ENCODE measurements around the gene E2F3.
"Not testable (repeated sequence)": the region's sequence is repeated elsewhere in the genome, so short reads cannot be mapped to it uniquely, and the experiment has no call there.

E2F3 gene

GRCh38 chr6:20472748-20473147, 71.1 kb downstream of the E2F3 start:
- DNase-seq, result no peak

DNA sequence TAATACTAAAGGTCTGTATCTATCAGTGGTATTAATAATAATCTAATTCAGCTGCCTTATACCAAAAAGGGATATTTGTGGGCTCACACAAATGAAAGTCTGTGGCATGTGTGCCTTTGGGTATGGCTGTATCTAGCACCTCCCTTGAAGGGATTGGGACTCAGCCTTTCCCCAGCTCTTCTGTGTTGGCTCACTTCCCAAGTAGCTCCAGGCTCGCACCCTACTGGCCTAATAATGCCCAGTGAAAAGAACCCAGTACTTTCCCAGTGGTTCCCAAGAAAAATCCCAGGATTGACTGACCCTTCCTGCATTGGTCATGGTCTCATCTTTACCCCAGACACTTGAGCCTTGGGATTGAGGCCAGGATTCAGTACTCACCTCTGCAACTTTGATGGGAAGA, 71.8 kb downstream of the E2F3 start:
- peak; percentile 19 for DNase-seq

DNA sequence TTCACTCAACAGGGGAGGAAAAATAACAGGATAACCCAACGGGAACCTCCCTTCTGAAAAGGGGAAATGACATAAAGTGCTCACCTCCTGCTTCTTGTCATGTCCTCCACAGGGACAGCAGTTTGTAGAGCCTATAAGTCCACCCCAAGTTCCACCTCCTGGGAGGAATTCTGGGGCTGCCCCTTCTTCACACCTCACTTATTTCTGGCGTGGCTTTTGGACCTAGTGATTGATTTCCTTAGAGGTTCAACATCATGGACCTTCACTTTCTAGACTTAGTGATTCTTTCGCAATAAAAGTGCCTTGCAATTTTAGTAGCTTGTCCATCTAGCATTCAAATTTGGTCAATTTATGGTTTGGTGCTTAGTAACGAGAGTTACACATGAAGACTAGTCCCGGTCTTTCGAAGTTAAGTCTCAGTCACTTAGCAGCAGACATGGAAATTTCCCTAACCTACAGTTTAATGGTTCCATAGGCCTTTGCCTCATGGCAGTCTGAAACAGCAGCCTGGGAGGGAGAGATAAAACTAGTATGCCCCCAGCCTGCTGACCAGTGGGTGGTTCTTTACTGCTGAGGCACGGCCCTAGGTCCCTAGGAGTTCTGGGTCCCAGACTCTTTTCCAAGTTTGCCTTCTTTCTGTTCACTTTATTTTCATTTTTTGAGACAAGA, 73.3 kb downstream of the E2F3 start:
- peak; percentile 76 for DNase-seq

DNA sequence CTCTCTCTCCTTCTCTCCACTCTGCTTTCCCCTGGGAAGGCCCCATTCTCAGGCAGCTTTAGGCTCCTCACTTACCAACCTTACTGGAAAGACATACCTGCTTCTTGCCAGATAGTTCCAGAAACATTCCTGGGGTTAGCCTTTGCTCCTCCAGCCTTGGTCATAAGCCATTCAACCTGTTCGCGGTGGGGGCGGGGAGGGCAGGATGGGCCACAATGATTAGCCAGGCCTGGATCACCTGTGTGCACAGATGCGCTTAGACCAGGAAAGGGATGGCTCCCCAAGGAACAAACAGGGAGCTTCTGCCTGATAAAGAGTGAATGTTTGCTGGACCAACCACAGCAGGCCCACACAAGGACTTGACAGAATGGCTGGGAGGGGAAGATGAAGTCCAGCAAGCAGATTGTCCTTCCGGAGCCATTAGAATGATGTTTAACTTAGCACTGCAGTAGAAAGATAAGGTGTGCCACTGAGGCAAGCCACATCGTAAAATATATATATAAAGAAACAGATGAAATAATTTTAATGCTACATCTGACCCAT, 74.9 kb downstream of the E2F3 start:
- DNase-seq, result no peak

GRCh38 chr6:20477485-20477884, 75.8 kb downstream of the E2F3 start:
- DNase-seq, result no peak

GRCh38 chr6:20479060-20479459, 77.4 kb downstream of the E2F3 start:
- DNase-seq, result peak; percentile 92

DNA sequence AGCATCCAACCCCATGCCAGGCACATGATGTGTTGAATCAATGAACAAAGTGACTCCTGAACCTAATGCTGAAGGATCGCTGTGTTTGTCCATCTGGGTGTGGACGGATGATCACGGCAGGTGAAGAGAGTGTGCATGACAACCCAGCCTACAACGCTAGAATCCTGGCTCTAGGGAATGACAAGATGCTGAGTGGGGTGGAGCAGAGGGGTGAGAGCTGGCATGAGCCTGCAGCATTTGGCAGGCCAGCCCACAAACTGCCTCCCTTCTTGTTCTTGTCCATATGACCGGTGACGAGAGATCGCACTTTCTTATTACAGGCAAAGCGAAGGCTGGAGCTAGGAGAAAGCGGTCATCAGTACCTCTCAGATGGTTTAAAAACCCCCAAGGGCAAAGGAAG, 77.8 kb downstream of the E2F3 start:
- no peak for DNase-seq

DNA sequence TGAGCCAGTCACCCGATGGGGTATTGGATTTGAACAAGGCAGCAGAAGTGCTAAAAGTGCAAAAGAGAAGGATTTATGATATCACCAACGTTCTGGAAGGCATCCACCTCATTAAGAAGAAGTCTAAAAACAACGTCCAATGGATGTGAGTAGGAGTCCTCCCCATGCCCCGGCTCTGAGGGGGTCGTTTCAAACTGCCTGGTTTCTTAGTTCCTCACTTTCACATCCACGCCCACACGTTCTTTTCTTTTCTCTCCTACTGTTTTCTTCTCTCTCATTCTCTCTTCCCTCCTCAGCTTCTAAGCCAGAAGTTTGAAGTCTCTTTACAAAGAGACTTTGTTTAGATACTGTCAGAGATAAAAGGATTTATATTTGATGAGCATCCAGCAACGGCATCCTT, 79.6 kb downstream of the E2F3 start:
- DNase-seq, result no peak

- no peak for DNase-seq
Measured at GRCh38 chr6:20483887-20484497, 82.3 kb downstream of the E2F3 start.

DNA sequence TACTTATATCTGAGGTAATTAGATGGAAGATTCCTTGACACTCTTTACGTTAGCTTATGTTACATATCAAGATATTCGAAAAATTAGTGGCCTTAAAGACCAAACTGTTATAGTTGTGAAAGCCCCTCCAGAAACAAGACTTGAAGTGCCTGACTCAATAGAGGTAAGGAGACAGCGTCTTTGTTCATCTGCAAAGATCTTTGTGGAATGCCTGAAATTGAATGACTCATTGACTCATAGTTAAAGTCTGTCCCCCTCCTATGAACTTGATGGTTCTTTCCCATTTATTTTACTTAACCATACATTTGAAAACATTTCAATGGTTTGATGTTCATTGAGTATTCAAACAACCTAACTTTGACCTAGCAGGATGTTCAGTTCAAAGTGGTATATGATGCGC, 85.0 kb downstream of the E2F3 start:
- DNase-seq, result no peak

DNA sequence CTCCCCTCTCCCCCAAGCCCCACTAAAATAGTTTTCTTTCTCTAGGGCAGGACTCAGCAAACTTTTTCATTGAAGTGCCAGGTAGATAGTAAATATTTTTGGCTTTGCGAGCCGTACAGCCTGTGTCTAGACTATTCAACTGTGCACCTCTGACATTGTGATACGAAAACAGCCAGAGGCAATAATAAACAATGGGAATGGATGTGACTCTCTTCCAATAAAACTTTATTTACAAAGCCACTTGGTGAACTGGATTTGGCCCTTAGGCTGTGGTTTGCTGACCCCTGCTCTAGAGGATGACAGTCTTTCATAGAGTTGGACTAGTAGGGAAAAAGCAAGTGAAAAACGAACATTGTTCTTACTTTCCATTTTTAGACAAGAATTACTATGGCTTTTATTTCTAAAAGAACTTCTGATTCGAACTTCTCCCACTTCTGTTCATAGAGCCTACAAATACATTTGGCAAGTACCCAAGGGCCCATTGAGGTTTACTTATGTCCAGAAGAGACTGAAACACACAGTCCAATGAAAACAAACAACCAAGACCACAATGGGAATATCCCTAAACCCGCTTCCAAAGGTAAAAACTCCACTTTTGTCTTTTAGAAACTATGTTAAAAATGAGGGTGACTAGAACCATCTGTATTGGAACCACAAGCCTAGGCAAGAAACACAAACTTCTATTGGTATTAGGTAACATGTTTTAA, 86.1 kb downstream of the E2F3 start:
- no peak for DNase-seq

DNA sequence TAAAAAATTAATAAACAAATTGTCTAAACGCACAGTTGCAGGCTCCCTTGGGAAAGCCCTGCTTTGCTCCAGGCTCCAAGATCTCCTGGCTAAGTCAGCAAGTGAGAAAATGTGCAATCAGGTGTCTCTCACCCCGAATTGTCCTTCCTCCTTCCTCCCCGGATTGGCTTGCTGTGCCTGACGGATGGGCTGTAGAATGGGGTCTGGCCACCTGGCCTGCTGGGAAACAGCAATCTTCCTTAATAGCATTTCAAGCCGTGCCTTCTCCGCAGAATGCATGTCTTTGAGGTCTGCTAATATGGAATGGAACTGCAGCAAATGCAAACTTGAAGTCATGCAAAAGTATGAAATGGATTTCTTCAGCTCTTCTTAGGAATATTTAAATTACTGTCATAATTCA, 88.9 kb downstream of the E2F3 start:
- no peak for DNase-seq

DNA sequence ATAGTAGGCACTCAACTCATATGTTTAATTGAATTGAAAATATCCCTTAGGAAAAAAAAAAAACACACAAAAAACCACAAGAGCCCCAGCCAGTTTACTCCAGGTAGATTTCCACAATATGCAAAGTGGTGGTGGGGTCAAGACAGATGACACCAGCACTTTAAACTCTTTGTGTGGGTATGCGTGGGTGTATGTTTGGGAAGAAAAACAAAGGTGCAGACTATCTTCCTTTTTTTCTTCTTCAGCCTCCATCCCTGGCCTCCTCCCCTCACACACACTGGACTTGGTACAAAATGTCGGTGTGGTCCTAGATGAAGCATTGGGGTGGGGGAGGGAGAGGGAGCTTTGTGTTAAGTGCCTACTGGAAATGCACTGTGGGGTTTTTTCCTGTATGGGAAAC, 90.4 kb downstream of the E2F3 start:
- DNase-seq, result no peak

DNA sequence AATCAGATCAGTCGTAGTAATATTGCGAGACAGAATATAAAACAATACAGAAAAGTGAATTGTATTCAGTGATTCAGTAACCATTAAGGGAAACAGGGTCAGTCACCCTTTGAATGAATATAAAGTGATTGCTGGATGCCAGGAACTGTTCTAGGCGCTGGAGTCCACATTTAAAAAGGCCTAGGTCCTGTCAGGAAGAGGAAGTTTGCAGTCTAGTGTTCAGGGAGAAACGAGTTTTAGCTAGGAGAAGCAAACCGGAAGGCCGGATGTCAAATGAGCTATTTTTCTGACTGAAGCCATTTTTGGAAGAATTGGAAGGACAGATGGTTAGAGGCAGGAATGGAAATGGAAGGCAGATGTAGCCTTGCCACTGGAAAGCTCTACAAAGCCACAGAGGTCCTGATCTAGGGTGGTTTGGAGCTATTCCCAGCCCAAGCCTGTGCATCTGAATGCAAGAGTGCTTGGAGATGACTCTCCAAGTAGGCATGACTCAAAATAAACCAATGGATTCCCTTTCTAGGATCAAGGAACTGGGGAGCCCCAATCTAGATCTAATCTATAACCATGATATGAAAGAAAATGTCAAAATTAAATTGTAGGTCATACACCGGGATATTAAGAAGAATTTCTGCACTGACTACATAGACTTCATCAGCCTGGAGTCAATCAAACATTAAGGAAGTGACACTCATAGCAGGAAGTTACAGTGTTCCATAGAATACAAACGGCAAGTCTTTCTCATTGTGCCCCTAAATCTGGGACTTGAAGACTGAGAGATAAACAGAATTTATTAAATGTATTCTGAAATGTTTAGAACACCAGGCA, 95.7 kb downstream of the E2F3 start:
- DNase-seq, result no peak

GRCh38 chr6:20498041-20498385, 96.3 kb downstream of the E2F3 start:
- no peak for DNase-seq

GRCh38 chr6:20509212-20509611, 107.5 kb downstream of the E2F3 start:
- DNase-seq, result no peak

DNA sequence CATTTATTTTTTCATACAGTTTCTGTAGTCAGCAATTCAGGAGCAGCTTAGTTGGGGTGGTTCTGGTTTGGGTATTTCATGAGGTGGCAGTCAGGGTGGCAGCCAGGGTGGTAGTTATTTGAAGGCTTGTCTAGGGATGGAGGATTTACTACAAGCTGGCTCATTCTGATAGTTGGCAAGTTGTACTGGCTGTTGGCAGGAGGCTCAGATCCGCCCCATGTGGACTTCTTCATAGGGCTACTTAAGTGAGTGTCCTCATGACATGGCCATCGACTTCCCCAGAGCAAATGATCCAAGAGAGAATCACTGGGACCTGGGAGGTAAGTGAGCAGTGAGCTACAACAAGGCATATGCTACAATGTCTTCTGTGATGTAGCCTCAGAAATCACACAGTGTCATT, 110.2 kb downstream of the E2F3 start:
- DNase-seq, result no peak

DNA sequence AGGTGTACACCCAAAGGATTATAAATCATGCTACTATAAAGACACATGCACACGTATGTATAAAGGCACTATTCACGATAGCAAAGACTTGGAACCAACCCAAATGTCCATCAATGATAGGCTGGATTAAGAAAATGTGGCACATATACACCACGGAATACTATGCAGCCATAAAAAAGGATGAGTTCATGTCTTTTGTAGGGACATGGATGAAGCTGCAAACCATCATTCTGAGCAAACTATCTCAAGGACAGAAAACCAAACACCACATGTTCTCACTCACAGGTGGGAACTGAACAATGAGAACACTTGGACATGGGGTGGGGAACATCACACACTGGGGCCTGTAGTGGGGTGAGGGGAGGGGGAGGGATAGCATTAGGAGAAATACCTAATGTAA, 123.5 kb downstream of the E2F3 start:
- not testable (repeated sequence) for DNase-seq

GRCh38 chr6:20529086-20529448, 127.4 kb downstream of the E2F3 start:
- peak; percentile 83 for DNase-seq

DNA sequence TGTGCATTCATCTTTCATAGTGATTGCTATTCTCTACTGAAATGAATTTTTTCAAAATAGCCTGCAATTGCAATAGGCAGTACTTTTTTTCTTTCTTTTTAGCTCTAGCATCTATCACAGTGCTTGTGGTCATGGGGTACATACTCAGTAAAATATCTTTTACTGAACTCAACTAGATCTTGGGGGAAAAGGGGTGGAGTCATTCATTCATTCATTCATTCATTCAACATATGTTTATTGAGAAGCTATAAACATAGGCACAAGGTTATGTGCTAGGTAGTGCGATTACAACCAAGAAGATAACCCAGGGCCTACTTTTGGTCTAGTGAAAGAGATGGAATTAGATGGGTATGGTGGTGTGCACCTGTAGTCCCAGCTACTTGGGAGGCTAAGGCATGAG, 131.2 kb downstream of the E2F3 start:
- no peak for DNase-seq

DNA sequence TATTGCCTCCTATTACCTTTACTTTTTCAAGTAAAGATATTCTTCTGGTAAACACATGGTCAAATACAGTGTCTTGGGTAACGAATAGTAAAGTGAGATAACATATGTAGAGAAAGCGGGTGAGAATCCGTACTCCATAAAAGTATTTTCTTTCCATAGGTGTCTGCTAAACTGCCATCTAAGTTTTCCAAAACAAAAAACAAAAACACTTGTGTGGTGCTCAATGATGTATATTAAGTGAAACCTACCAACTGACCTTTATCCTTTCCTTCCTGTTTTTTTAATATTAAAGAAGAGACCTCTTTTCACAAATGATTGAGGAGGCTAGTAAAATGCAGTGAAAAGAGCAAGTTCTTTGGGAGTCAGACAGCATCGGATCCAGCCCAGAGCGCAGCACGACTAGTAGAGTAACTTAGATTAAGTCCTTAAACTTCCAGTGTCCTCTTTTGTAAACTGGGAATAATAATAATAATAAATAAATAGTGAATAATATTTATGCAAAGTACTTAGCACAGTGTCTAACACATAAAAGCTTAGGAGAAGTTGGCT, 132.1 kb downstream of the E2F3 start:
- DNase-seq, result no peak

DNA sequence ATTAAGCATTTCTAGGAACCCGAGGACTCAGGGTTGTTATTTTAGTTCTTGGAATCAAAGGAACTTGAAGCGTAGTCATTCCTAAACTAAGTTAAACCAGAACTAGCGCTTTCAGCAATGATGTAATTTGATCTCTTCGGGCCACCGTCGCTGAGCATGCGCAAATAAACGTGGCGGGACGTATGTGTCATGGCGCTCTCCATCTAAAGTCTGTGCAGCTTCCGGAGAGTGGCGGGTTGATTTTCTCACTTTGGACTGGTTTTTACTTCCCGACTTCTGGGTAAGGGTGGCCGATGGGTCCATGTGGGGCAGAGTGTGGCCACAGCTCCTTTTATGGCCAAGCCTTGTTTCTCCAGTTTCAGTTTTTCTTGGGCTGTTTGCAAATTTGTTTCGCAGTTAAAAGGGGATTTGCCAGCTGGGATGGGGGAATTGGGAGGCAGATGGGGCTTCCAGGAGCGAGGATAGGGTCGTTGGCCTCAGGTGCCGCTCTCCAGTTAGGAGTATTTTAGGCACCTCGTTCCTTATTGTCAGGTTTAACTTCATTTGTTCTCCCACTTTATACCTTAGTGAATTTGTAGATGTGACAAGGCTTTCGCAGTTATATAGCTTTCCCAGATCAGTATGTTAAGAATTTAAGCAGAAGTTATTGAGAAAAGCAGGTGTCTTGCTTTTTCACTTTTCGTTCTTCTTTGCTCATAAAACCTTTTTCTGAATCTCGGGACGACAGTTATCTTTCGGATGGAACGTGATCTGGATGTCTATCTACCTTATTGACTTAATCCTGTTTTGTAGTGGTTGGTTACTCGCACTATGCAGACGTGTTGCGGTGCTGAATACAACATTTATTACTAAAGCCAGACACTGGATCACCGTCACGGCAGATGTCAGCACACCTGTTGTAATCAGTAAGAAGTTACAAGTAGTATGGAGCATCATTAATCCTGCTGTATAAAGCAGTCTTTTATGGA, 132.9 kb downstream of the E2F3 start, which contains the start of gene CDKAL1:
Gene CDKAL1 (plus strand): TSS at position 163 of the 968 bp plus-strand sequence. CDS start 11,894 bp downstream, outside the sequence.
- peak; percentile 96 for DNase-seq
